Measurements from ENCODE around the gene PRRT1B.
A peak's percentile ranks its signal among the peaks of the same experiment; 100 is the strongest.

The PRRT1B gene

DNA sequence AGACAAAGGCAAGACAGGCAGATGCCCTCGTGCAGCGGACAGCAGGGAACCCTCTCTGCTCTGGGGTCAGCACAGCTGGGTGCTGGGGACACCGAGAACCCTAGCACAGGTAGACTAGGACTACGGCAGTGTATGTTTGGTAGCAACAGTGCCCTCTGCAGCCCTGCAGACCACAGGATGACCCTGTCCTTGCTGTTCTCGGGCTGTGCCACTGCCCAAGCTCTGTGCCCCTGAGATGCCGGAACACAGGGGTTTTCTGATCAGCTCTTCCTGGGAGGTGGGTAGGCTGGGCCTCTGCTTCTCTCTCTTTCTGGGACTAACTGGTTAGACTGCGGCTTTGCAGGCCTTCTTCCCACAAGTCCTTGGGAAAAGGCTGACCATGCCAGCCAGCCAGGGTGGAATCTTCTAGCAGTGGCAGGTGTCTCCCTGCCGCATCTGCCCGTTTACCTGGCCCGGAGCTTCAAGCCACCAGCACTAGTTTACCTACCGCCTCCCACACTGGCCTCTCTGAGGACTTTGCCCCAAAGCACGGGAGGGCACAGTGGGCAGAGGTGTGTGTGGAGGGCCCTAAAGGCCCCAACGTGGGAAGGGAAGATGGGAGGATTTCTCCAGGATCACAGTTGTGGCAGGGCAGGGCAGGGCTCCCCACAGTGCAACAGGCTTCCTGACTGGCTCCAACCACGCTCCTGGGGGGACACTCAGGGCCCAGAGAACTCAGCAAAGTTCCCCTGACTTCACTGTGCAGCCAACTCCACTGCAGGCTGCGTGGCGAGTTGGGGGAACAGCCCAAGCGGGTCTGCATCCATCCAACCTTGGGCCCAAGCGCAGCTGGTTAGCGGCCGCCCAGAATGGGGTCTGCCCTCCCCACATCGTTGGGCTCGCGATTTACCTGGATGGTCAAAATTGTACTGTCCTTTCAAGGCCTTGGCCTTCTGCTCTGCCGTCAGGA lies 15.5 kb upstream of the PRRT1B start:
- TF ChIP-seq, protein P1, sequence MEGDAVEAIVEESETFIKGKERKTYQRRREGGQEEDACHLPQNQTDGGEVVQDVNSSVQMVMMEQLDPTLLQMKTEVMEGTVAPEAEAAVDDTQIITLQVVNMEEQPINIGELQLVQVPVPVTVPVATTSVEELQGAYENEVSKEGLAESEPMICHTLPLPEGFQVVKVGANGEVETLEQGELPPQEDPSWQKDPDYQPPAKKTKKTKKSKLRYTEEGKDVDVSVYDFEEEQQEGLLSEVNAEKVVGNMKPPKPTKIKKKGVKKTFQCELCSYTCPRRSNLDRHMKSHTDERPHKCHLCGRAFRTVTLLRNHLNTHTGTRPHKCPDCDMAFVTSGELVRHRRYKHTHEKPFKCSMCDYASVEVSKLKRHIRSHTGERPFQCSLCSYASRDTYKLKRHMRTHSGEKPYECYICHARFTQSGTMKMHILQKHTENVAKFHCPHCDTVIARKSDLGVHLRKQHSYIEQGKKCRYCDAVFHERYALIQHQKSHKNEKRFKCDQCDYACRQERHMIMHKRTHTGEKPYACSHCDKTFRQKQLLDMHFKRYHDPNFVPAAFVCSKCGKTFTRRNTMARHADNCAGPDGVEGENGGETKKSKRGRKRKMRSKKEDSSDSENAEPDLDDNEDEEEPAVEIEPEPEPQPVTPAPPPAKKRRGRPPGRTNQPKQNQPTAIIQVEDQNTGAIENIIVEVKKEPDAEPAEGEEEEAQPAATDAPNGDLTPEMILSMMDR (IDR thresholded peaks at IDR 0.05; ENCODE audit: unreplicated experiment in 3 of 3) = no peak
- Mint-ChIP-seq H3K9me3 (no peaks in the 10 kb centered on the region), H3K4me3 (peak overlapping the region; percentile 88 to 89 (median 88)), H3K4me1 (peaks cover 8% of the 10 kb centered on the region), H3K27ac (peak overlapping the region in 2 of 3 experiments; percentile 55 to 77), H3K27me3 (ENCODE audit: low read depth) (no peaks in the 10 kb centered on the region), H3K36me3 (ENCODE audit: low read depth) (peaks cover 31% of the 10 kb centered on the region)

DNA sequence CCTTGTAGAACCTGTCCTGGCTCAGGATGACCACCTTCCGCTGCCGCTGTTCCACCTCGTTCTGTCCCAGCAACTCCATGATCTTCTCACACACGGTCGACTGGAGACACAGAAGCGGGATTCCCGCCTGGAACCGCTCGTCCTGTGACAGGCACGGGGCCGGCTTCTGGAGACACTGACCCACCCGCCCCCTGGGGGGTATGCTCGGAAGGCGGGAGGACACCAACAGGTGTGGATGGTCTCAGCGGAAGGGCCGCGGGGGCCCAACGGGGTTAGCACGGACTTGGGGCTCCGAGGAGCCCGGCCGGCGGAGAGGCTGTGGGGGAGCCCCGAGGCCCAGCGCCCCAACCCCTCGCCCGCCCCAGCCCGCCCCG lies 14.8 kb upstream of the PRRT1B start:
- Mint-ChIP-seq H3K27me3 (ENCODE audit: low read depth) (no peaks in the 10 kb centered on the region), H3K36me3 (ENCODE audit: low read depth) (peaks cover 29% of the 10 kb centered on the region), H3K4me3 (peak overlapping the region; percentile 88 to 89 (median 88)), H3K4me1 (peaks cover 8% of the 10 kb centered on the region), H3K27ac (peak overlapping the region in 2 of 3 experiments; percentile 55 to 77), H3K9me3 (no peaks in the 10 kb centered on the region)
- TF ChIP-seq, protein P1 (IDR thresholded peaks at IDR 0.05; ENCODE audit: unreplicated experiment in 3 of 3) = peak in 1 of 3 experiments; percentile 8

DNA sequence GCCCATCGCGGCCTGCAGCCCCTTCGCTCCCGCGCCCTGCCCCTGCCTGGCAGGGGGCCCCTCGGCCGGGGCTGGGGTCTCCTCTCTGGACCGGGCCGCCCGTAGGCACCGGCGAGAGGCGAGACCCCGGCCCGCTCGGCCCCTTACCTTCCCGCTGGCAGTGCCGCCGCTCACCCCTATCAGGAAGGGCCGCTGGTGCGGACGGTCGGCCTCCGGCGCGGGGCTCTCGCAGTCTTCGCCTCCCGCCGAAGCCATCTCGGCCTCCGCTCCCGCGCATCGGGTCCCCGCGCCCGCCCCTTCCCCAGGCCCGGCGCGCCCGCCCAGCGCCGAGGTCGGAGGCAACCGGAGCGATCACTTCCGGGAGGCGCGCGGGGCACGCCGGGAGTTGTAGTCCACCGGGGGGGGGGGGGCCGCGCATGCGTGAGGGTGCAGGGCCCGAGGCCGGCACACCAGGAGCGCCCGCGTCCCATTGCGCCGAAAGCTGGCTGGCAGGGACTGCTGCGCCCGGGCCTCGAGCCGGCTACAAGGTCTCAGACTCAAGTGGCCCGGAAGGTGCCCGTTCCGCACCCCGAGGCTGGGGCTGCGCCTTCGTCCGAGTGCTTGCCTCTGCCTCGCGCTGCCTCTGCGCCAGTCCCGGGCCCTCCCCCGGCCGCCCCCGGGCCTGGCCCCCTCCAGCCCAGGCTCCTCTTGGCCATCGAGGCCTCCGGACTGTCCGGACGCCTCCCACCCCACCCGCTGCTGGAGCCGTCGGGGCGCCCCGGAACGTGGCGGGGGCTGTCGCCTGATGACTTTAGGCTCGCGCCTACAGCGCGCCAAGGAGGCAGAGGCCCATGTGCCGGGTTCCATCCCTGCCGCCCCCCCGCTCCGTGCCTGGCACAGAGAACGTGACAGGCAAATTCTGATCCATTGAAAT lies 14.1 kb upstream of the PRRT1B start, which contains the start of gene UCK1:
TSS of gene UCK1 (minus strand) at position 344 of the 913 bp plus-strand sequence. CDS start at position 255, 89 bp downstream.
- H3K36me3 Mint-ChIP-seq (ENCODE audit: low read depth) = peaks cover 23% of the 10 kb centered on the region
- H3K4me1 Mint-ChIP-seq = peaks cover 8% of the 10 kb centered on the region
- peak within 1 kb of the TSS; percentile 88 to 89 (median 88) for H3K4me3 Mint-ChIP-seq
- TF ChIP-seq, protein P1 (IDR thresholded peaks at IDR 0.05; ENCODE audit: unreplicated experiment in 3 of 3) = no peak
- H3K27ac Mint-ChIP-seq = peak within 1 kb of the TSS in 2 of 3 experiments; percentile 55 to 77
- H3K9me3 Mint-ChIP-seq = no peaks in the 10 kb centered on the region
- H3K27me3 Mint-ChIP-seq (ENCODE audit: low read depth) = no peaks in the 10 kb centered on the region

DNA sequence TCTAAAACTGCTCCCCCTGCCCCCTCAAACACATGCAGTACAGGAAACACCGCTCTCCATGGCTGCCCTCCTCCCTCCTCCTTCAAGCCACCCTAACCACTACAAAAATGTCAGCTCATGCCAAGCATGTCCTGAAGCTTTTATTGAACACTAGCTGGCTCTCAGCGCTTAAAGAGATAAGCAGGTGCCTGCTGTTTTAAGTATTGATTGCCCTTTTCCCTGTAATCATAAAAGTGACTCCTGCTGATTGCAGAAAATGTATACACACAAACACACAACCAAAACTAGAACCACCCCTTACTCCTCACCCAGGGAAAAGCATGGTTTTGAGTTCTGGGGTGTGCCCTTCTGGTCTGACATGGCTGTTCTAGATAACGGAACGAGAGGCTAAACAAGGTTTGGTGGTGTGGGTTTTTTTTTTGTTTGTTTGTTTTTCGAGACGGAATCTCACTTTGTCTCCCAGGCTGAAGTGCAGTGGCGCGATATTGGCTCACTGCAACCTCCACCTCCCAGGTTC lies 10.5 kb upstream of the PRRT1B start:
- Mint-ChIP-seq H3K4me3 (peak overlapping the region in 2 of 3 experiments; percentile 20 to 49), H3K27me3 (ENCODE audit: low read depth) (no peaks in the 10 kb centered on the region), H3K36me3 (ENCODE audit: low read depth) (peaks cover 1% of the 10 kb centered on the region), H3K27ac (peak overlapping the region in 2 of 3 experiments; percentile 11 to 12), H3K9me3 (peaks cover 5% of the 10 kb centered on the region), H3K4me1 (peaks cover 8% of the 10 kb centered on the region)
- TF ChIP-seq, protein P1 (IDR thresholded peaks at IDR 0.05; ENCODE audit: unreplicated experiment in 3 of 3) = no peak

DNA sequence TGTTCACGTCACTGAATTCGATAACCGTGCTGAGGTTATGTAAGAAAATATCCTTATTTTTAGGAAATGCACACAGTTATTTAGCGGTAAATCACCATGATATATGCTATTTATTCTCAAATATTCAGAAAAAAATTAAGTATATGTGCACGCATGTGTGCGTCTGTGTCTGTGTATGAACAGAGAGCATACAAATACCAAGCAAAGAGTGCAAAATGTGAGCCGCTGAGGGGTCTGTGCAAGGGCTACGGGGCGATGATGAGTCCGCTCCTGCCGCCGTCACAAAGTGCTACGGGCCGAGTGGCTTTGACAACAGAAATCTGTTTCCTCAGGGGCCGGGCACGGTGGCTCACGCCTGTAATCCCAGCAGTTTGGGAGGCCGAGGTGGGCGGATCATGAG lies 7.4 kb upstream of the PRRT1B start:
- no peak overlapping the region for H3K27ac Mint-ChIP-seq
- H3K36me3 Mint-ChIP-seq (ENCODE audit: low read depth) = no peaks in the 10 kb centered on the region
- H3K27me3 Mint-ChIP-seq (ENCODE audit: low read depth) = no peaks in the 10 kb centered on the region
- no peak overlapping the region for H3K4me3 Mint-ChIP-seq
- no peaks in the 10 kb centered on the region for H3K4me1 Mint-ChIP-seq
- TF ChIP-seq, protein P1 (IDR thresholded peaks at IDR 0.05; ENCODE audit: unreplicated experiment in 3 of 3) = no peak
- H3K9me3 Mint-ChIP-seq = peaks cover 11% of the 10 kb centered on the region
